Renal cortex interstitium (tissue), 11 donors: ENCODE data around the gene KCNJ6. TPM values are rescaled to one million over a fixed set of nuclear protein-coding genes. Genes with fewer than 3 reads are reported as not detected.

Source experiments
- DNase-seq, 11 donors: peaks; one replicate each; pipeline ENCODE4 v3.0.0-alpha.2; 2013; ENCODE audit warnings: low read depth in 9 of 11, low spot score in 4 of 11; ENCODE audit errors: extremely low read depth in 1 of 11
- polyA plus RNA-seq, 3 donors: library from polyadenylated mRNA; unstranded; fragments of 120-200 nt; gene quantifications; one replicate each; pipeline ENCODE4 v1.2.1, GENCODE V29; 2013; ENCODE audit not compliant: insufficient read length in 3 of 3

KCNJ6 gene
- polyA plus RNA-seq, 3 donors, result 0.26 to 0.29 (median 0.28) TPM

GRCh38 chr21:37642493-37642892 lies 273.8 kb downstream of the KCNJ6 start:
- DNase-seq, result no peak

- no peak for DNase-seq
Measured at GRCh38 chr21:37639756-37640155, 276.5 kb downstream of the KCNJ6 start.

GRCh38 chr21:37636152-37636860 lies 280.0 kb downstream of the KCNJ6 start:
- no peak for DNase-seq

- no peak for DNase-seq
Measured at GRCh38 chr21:37631319-37632117, 284.7 kb downstream of the KCNJ6 start.

- no peak for DNase-seq
Measured at GRCh38 chr21:37630872-37631271, 285.4 kb downstream of the KCNJ6 start.

- no peak for DNase-seq
Measured at GRCh38 chr21:37628362-37628761, 287.9 kb downstream of the KCNJ6 start.

GRCh38 chr21:37627561-37627960 lies 288.7 kb downstream of the KCNJ6 start:
- DNase-seq, result no peak

GRCh38 chr21:37627074-37627473 lies 289.2 kb downstream of the KCNJ6 start:
- DNase-seq, result no peak

GRCh38 chr21:37626320-37626719 lies 289.9 kb downstream of the KCNJ6 start:
- no peak for DNase-seq

- DNase-seq, result no peak
Measured at GRCh38 chr21:37623689-37624088, 292.6 kb downstream of the KCNJ6 start.

GRCh38 chr21:37623183-37623582 lies 293.1 kb downstream of the KCNJ6 start:
- DNase-seq, result no peak

GRCh38 chr21:37622755-37623154 lies 293.5 kb downstream of the KCNJ6 start:
- no peak for DNase-seq

- no peak for DNase-seq
Measured at GRCh38 chr21:37620401-37620800, 295.9 kb downstream of the KCNJ6 start.

GRCh38 chr21:37619464-37619974 lies 296.7 kb downstream of the KCNJ6 start:
- DNase-seq, result no peak

- no peak for DNase-seq
Measured at GRCh38 chr21:37618081-37618480, 298.2 kb downstream of the KCNJ6 start.

- DNase-seq, result no peak
Measured at GRCh38 chr21:37615962-37616361, 300.3 kb downstream of the KCNJ6 start.

- no peak for DNase-seq
Measured at GRCh38 chr21:37614351-37614875, 301.8 kb downstream of the KCNJ6 start.

- DNase-seq, result no peak
Measured at GRCh38 chr21:37607081-37607480, 309.2 kb downstream of the KCNJ6 start.

GRCh38 chr21:37606549-37606948 lies 309.7 kb downstream of the KCNJ6 start:
- DNase-seq, result no peak

- no peak for DNase-seq
Measured at GRCh38 chr21:37605006-37605405, 311.3 kb downstream of the KCNJ6 start.
